Raji (cell line): Measurements from ENCODE around the gene HIF1AN.

Source experiments
- POLR2A ChIP-seq: IDR thresholded peaks from 2 replicates; pipeline ENCODE4 v1.6.1; 2011; ENCODE audit warnings: low read depth, low read length, control low read depth; ENCODE audit not compliant: insufficient read depth

The HIF1AN gene

DNA sequence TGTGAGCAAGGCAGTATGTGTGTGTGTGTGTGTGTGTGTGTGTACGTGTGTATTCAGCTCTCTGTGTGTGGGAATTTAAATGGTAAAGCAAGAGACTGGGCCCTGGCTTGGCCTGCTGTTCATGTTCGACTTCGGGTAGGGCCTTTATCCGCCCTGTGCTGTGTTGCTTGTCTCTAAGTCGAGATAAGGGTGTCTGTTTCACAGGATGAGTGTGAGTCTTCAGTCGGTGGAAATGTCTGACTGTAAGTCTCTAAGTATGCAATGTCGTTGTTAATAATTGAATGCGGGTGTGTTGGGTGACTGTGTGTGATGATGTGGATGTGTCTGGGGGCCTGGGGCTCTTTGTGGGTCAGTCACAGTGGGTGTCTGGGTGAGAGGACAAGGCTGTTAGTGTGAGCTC, 34.8 kb downstream of the HIF1AN start:
- TF ChIP-seq POLR2A, result no peak

DNA sequence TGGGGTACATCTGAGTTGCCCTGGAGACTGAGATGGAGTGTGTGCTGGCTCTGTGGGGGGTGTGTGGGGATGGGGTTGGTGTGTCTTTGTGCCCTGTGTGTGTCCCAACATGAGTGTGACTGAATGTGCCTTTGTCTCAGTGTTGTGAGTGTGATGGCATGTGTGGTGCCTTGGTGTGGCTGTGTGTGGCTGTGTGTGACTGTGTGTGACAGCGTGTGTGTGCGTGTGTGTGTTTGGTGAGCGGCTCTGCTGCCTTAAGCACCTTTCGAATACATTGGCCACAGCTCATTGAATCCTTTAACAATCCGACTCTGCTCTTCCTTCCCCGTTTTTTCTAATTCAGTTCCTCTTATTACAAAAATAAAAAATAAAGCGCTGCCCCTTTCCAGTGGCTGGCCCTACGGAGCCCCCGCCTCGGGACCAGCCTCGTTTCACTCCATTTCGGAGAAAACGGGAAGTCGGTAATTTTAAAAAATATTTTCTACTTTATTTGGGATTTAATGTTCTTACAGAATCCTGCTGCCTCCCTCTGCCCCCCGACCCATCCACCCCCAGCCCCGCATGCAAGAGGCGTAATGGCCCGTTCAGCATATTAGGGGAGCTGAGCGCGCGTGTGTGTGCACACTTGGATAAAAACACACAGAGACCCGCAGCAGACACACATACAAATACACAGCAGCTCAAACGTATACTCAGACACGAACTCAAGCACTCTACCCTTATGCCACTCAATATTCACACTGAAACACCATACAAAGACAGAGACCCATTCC, 35.5 kb downstream of the HIF1AN start:
- no peak for TF ChIP-seq POLR2A

DNA sequence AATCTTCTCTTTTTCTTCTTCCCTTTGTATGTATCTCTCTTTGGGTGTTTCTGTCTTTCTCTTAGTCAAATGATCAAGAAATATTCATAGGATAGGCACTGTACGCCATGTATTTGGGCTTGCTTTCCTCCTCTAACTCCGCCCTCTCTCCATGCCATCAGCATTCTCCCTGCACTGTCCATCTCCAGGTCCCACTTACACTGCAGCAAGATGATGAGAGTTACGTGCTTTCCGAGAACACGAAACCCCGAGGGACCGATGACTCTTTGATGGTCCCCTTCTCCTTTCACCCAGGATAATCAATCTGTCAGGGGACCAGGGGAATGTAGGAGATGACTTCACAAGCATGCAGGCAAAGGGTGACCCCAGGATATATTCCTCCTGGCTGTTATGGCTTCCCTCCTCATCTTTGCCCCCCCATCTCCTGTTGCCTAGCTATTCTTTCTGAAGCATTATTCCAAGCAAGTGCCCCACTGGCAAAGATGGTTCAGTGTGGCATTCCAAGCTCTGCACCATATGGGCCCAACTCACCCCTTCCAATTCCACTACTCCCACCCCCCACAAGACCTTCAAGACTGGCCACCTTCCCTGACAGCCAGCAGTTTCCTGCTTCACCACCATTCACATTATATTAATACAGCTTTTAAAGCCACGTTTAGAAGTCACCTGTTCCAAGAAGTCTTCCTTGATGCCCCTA, 40.0 kb downstream of the HIF1AN start:
- no peak for TF ChIP-seq POLR2A

DNA sequence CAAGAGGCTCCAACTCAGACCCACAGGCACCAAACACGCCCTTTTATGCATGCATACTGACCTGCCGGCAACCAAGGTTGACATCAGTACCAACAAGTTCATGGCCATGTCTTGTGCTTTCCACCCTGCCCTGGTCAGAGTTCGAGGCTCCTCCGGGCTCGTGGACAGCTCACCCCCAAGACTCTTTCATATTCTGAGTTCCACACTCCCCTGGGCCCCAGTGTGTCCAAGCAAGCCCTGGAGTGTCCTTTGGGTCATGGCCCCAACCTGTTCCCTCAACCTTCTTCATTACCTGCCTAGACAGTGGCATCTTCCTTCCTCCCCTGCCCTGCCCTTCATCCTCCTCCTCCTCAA, 40.5 kb downstream of the HIF1AN start:
- TF ChIP-seq POLR2A, result no peak

DNA sequence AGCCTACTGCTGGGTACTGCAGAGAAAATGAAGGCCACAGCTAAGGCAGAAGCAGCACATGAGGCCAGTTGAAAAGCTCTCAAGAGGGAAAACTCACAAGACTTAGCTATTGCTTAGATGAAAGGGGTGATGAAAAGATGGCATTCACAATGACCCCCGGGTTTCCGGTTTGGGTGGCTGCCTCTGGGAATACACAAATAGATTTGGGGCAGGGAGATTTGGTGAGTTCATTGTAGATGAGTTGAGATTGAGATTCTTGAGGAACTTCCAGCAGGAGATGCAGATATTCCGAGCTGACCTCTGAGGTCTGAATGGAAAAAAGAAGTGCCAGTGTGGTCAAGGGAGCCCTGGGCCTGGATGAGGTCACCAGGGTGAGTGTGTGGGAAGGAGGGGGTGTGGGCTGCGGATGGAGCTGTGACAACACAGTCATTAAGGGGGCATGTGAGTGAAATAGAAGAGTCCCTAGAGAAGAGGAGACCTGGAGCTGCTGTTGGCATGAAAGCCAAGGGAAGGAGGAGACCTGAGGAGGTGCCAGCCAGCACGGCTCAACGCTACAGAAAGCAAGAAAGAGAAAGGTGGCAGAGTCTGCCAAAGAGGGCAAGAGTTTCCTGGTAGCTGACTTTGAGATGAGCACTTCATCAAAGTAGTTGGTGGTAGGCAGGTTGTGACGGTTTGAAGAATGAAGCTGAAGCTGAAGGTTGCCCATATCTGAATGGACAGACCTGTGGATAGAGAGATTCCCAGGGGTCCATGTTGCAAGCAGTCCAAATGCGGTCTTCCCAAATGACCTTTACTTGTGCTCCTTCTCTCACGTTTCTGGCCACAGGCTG, 43.7 kb downstream of the HIF1AN start:
- no peak for TF ChIP-seq POLR2A

DNA sequence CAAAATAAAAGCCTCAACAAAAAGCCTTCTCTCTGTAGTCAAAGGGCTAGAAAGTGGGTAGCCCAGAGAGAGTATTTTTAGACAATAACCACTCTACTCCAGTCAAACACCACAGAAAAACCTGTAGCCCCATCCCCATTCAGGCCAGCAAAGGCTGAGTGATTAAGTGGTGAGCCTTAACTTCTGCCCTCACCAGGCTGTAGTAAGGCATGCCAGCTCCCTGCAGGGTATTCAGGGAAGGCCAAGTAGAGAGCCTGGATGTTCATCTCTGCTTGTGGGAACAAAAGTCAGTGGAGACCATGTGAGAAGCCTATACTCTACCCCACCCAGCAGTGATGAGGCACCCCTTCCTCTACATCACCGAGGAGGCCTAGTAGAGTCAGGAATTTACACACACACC, 51.2 kb downstream of the HIF1AN start:
- no peak for TF ChIP-seq POLR2A

DNA sequence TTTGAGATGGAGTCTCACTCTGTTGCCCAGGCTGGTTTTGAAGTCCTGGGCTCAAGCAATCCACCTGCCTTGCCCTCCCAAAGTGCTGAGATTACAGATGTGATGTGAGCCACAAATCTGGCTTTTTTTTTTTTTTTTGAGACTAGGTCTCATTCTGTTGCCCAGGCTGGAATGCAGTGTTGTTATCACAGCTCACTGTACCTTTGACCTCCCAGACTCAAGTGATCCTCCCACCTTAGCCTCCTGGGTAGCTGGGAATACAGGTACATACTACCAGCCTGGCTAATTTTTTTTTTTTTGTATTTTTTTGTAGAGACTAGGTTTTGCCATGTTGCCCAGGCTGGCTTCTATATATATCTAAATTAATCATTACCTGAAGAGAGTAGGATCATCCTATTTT, 62.4 kb downstream of the HIF1AN start:
- no peak for TF ChIP-seq POLR2A

DNA sequence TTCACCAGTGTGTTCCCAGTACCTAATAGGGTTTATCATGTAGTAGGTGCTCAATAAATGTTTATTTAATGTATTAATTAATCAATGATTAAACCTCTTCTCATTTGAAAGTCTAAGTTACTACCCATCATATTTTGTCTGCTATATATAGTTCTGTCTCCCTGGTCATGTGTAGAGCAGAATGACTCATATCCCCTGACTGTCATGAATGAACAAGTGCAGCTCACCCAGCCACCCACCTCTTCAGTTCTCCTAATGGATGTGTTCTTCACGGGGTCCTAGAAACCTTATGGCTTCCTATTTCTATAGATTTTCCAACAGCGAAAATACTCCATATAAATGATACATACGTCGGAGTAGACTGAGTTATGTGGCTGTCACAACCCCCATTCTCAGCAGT, 64.5 kb downstream of the HIF1AN start:
- no peak for TF ChIP-seq POLR2A

DNA sequence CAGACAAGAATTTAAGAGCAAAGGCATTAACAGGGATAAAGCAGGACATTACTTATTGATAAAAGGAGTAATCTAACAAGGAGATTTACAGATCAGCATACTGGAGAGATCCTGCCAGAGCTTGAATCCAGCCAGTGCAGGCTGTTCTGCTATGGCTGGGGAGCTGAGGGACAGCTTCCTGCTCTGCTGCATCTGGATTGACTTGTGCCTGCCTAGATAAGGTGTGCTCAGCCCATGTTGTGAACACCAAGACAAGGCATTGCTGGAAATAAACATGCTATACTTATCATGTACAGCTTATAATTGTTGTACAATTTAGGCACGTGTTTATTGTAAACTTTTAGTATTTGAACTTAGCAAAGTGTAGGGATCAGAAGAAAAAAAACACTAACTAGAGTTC, 71.7 kb downstream of the HIF1AN start:
- TF ChIP-seq POLR2A, result no peak
